ENCODE data around the gene TNFRSF14. TPM values are rescaled to one million over a fixed set of nuclear protein-coding genes. Genes with fewer than 3 reads are reported as not detected.

TNFRSF14 gene
- total and polyA plus RNA-seq, 9 of the 15 experiments (the other 6 are each of a cell fraction or from before 2014, with no cell fraction given) = 0.11 to 2.3 (median 0.68) TPM; not detected in 2

GRCh38 chr1:2535455-2535854, 20.7 kb upstream of the TNFRSF14 start:
- H3K9me3 ChIP-seq (replicated peaks; ENCODE audit: control insufficient read depth, insufficient read depth, low read depth, low read length) = no peaks in the 10 kb centered on the region
- no peak overlapping the region for H2AFZ ChIP-seq (ENCODE audit: low read depth, low read length)
- CTCF ChIA-PET (ENCODE audit: low intra/inter-chr PET ratio) = no interaction called here
- intact Hi-C loops (cut with micrococcal nuclease) = no loop called here
- H4K20me1 ChIP-seq (replicated peaks; ENCODE audit: control insufficient read depth, insufficient read depth, low read length) = peaks cover 6% of the 10 kb centered on the region; the same call in 1 of the 2 replicates
- DNase-seq (ENCODE audit: extremely low read depth in 1 of 4, low spot score in 3 of 4) (no peak), FAIRE-seq (no peak), ATAC-seq (no peak)
- no peak overlapping the region for H3K4me2 ChIP-seq (ENCODE audit: insufficient read depth, low read length)
- BruUV-seq (replicated peaks) = no TSS peak
- TF ChIP-seq NEUROD1 (IDR thresholded peaks at IDR 0.05; ENCODE audit: borderline replicate concordance, low read depth, low read length, partially characterized antibody) (no peak), ZEB2 (IDR thresholded peaks at IDR 0.05) (no peak), ZBTB33 (CRISPR knock-in tag; IDR thresholded peaks at IDR 0.05) (peak; percentile 31; the same call in 1 of the 2 replicates), BHLHE40 (IDR thresholded peaks at IDR 0.05; ENCODE audit: low read length) (peak; percentile 22; the same call in 1 of the 2 replicates)
- H3K4me1 ChIP-seq (replicated peaks in 1 of 2; ENCODE audit: control insufficient read depth in 2 of 2, insufficient read depth in 2 of 2, low read length in 2 of 2) = peaks cover 0 to 67% of the 10 kb centered on the region in 2 experiments; a peak in 3 of 5 replicates
- H3K9me1 ChIP-seq (ENCODE audit: control insufficient read depth, insufficient read depth, low read length) = no peaks in the 10 kb centered on the region
- no peak overlapping the region for H3K27ac ChIP-seq (ENCODE audit: extremely low read depth, low read depth, low read length)
- in situ Hi-C loops (cut with MboI) = loop anchor here (5.0 to 25.0 kb wide), 2 partner anchors 123 to 348 kb away; partner anchors contain the start of genes FAAP20 and PEX10
- peaks cover 35 to 66% of the 10 kb centered on the region in 2 experiments; a peak in 4 of 5 replicates for H3K27me3 ChIP-seq (ENCODE audit: control insufficient read depth in 2 of 2, insufficient read depth in 2 of 2, low read length in 2 of 2)
- POLR2A ChIA-PET = interaction anchor here (0.7 to 1.5 kb wide), 3 partner anchors 9 to 74 kb away, joined by 3 to 4 read pairs (median 3); partner anchors contain the start of gene PANK4
- H3K4me3 ChIP-seq = no peak overlapping the region
- no peak overlapping the region for H3K9ac ChIP-seq (ENCODE audit: insufficient read depth in 1 of 2, low read depth in 2 of 2, low read length in 2 of 2)
- no peaks in the 10 kb centered on the region for H3K79me2 ChIP-seq (ENCODE audit: control insufficient read depth, insufficient read depth, low read length)
- no peaks in the 10 kb centered on the region for H3K36me3 ChIP-seq (ENCODE audit: control insufficient read depth, insufficient read depth, low read length)
- WGBS (ENCODE audit: insufficient coverage, low coverage, missing lambda C conversion rate) = 23% methylated on average over 18 of the region's 27 CpGs
